Measurements from ENCODE around the gene CFL1. TPM values are rescaled to one million over a fixed set of nuclear protein-coding genes. Genes with fewer than 3 reads are reported as not detected.
A peak's percentile ranks its signal among the peaks of the same experiment; 100 is the strongest.

Gene CFL1
- total and polyA plus RNA-seq, 10 of the 15 experiments (the other 5 are each of a cell fraction or from before 2014, with no cell fraction given), result 164 to 2,994 (median 1,500) TPM

DNA sequence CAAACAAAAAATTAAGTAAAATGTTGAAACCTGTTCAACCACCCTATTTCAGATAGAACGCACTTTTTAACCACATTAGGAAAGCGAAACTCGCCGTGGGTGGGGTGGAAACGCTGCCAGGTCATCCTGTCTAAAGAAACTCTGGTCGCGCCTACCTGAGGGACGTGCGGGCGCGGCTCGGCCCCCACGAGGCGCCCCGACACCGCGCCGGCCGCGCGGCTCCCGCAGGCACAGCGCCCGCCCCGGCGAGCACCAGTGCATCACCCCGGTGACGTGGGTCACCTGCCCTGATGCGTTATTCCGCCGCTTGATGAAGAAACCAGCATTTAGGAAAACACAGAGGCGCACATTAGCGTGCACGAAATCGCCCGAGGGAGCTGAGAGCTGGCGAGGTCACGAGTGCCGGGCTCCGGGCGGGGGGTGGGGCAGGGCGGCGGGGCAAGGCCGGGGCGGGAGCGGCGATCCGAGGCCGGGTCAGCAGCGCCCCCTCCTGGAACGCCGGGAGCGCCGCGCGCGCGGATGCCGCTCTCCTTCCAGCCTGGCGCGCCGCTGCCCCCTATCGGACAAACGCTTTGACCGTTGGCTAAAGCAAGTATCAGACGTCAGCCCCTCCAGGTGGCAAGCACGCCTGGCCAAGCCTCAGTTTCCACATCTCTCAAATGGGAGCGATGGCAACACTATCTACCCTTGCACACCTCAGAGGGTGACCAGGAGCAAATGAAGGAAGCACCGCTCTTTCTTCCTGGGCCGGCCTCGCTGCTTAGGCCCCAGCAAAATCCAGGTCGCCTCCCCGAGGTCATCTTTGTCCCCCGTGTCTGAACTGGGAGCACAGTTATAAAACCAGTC, 39.9 kb downstream of the CFL1 start (continued):
- TF ChIP-seq TBL1XR1 (IDR thresholded peaks at IDR 0.05; ENCODE audit: low read depth, low read length), result 0 out of 2 replicates have a peak, but pooled peaks have one; percentile 21
- TF ChIP-seq BRCA1 (IDR thresholded peaks at IDR 0.05; ENCODE audit: low read depth, low read length), result no peak
- TF ChIP-seq EZH2 (IDR thresholded peaks at IDR 0.05; ENCODE audit: borderline replicate concordance, control insufficient read depth, low read depth, low read length), result no peak
- TF ChIP-seq TCF7 (IDR thresholded peaks at IDR 0.05; ENCODE audit: borderline replicate concordance), result no peak
- TF ChIP-seq HDAC6 (IDR thresholded peaks at IDR 0.05; ENCODE audit: unreplicated experiment), result no peak
- 0 out of 2 replicates have a peak, but pooled peaks have one; percentile 75 for TF ChIP-seq YY1 (IDR thresholded peaks at IDR 0.05; ENCODE audit: low read depth, low read length)
- TF ChIP-seq POU2F2 (IDR thresholded peaks at IDR 0.05; ENCODE audit: borderline replicate concordance, low read depth, low read length), result 0 out of 3 replicates have a peak, but pooled peaks have one; percentile 31
- TF ChIP-seq SIN3A (IDR thresholded peaks at IDR 0.05; ENCODE audit: low read depth, low read length), result 0 out of 2 replicates have a peak, but pooled peaks have one; percentile 35
- TF ChIP-seq NR2F1 (conservative IDR thresholded peaks at IDR 0.05), result peak; percentile 79
- peak; percentile 38; the same call in 1 of the 2 replicates for TF ChIP-seq TCF12 (IDR thresholded peaks at IDR 0.05; ENCODE audit: low read depth, low read length)
- no peak for TF ChIP-seq PAX8 (IDR thresholded peaks at IDR 0.05)
- TF ChIP-seq FOXK2 (IDR thresholded peaks at IDR 0.05), result no peak
- TF ChIP-seq, protein P1, sequence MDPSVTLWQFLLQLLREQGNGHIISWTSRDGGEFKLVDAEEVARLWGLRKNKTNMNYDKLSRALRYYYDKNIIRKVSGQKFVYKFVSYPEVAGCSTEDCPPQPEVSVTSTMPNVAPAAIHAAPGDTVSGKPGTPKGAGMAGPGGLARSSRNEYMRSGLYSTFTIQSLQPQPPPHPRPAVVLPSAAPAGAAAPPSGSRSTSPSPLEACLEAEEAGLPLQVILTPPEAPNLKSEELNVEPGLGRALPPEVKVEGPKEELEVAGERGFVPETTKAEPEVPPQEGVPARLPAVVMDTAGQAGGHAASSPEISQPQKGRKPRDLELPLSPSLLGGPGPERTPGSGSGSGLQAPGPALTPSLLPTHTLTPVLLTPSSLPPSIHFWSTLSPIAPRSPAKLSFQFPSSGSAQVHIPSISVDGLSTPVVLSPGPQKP (IDR thresholded peaks at IDR 0.05; ENCODE audit: low read depth, low read length), result 0 out of 2 replicates have a peak, but pooled peaks have one; percentile 17
- TF ChIP-seq POLR2AphosphoS2 (IDR thresholded peaks at IDR 0.05; ENCODE audit: low read depth, low read length), result no peak
- 0 out of 2 replicates have a peak, but pooled peaks have one; percentile 5 for TF ChIP-seq ZNF24 (IDR thresholded peaks at IDR 0.05)
- TF ChIP-seq RUNX3 (IDR thresholded peaks at IDR 0.05; ENCODE audit: low read length), result peak; percentile 75
- TF ChIP-seq, protein P2, sequence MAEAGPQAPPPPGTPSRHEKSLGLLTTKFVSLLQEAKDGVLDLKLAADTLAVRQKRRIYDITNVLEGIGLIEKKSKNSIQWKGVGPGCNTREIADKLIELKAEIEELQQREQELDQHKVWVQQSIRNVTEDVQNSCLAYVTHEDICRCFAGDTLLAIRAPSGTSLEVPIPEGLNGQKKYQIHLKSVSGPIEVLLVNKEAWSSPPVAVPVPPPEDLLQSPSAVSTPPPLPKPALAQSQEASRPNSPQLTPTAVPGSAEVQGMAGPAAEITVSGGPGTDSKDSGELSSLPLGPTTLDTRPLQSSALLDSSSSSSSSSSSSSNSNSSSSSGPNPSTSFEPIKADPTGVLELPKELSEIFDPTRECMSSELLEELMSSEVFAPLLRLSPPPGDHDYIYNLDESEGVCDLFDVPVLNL (IDR thresholded peaks at IDR 0.05; ENCODE audit: low read depth, low read length), result no peak
- no peak for TF ChIP-seq CEBPB (IDR thresholded peaks at IDR 0.05; ENCODE audit: borderline replicate concordance in 1 of 2, low read depth in 2 of 2, low read length in 2 of 2)
- TF ChIP-seq SMC3 (IDR thresholded peaks at IDR 0.05; ENCODE audit: borderline replicate concordance, low read length), result peak; percentile 96

All from GM12878 (cell line).